Measurements from ENCODE around the gene ZNF324. TPM values are rescaled to one million over a fixed set of nuclear protein-coding genes. Genes with fewer than 3 reads are reported as not detected.

Gene ZNF324
- total and polyA plus RNA-seq, 9 of the 15 experiments (the other 6 are each of a cell fraction or from before 2014, with no cell fraction given), result 0.92 to 16.4 (median 5.3) TPM

DNA sequence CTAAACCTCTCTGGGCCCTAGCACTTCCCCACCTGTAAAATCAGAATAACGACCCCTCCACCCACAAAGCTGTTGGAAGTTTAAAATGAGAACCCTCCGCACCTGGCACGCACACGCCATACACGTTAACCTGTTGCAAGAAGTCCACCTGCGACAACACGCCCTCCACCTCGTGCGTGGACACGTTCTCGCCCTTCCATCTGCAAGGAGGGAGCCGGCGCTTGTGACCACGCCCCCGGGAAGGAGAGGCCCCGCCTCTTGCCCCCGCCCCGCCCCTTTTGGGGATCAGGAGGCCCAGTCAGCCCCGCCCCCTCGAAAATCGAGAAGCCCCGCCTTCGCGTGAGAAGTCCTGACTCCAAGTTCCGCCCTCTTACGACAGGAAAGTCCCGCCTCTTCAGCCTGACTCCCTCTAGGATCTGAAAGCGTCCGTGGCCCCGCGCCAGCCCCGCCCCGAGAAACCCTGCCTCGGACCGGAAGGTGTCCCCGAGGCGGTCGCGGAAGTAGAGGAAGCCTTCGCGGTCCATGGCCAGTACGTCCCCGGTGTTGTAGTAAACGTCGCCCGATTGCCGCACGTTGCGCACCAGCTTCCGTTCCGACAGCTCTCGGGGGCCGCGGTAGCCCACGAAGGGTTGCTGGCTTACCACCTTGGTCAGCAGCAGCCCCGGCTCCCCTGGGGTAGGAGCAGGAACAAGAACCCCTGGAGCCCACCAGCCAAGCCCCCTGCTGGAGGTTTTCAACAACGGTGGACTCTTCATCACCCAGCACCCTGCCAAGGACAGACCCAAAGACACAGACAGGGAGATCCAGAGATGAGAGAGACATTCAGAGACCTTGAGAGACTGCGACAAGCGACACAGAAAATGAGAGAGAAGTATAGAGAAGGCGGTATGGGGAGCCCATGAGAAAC lies 32.4 kb downstream of the ZNF324 start (continued):
- TF ChIP-seq, protein P1, sequence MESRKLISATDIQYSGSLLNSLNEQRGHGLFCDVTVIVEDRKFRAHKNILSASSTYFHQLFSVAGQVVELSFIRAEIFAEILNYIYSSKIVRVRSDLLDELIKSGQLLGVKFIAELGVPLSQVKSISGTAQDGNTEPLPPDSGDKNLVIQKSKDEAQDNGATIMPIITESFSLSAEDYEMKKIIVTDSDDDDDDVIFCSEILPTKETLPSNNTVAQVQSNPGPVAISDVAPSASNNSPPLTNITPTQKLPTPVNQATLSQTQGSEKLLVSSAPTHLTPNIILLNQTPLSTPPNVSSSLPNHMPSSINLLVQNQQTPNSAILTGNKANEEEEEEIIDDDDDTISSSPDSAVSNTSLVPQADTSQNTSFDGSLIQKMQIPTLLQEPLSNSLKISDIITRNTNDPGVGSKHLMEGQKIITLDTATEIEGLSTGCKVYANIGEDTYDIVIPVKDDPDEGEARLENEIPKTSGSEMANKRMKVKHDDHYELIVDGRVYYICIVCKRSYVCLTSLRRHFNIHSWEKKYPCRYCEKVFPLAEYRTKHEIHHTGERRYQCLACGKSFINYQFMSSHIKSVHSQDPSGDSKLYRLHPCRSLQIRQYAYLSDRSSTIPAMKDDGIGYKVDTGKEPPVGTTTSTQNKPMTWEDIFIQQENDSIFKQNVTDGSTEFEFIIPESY (CRISPR knock-in tag; IDR thresholded peaks at IDR 0.05), result peak; percentile 47
- TF ChIP-seq, protein P2, sequence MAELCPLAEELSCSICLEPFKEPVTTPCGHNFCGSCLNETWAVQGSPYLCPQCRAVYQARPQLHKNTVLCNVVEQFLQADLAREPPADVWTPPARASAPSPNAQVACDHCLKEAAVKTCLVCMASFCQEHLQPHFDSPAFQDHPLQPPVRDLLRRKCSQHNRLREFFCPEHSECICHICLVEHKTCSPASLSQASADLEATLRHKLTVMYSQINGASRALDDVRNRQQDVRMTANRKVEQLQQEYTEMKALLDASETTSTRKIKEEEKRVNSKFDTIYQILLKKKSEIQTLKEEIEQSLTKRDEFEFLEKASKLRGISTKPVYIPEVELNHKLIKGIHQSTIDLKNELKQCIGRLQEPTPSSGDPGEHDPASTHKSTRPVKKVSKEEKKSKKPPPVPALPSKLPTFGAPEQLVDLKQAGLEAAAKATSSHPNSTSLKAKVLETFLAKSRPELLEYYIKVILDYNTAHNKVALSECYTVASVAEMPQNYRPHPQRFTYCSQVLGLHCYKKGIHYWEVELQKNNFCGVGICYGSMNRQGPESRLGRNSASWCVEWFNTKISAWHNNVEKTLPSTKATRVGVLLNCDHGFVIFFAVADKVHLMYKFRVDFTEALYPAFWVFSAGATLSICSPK (IDR thresholded peaks at IDR 0.05; ENCODE audit: borderline replicate concordance), result peak; percentile 44; the same call in 1 of the 2 replicates
- TF ChIP-seq, protein P3, sequence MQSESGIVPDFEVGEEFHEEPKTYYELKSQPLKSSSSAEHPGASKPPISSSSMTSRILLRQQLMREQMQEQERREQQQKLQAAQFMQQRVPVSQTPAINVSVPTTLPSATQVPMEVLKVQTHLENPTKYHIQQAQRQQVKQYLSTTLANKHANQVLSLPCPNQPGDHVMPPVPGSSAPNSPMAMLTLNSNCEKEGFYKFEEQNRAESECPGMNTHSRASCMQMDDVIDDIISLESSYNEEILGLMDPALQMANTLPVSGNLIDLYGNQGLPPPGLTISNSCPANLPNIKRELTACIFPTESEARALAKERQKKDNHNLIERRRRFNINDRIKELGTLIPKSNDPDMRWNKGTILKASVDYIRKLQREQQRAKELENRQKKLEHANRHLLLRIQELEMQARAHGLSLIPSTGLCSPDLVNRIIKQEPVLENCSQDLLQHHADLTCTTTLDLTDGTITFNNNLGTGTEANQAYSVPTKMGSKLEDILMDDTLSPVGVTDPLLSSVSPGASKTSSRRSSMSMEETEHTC (IDR thresholded peaks at IDR 0.05), result no peak
- TF ChIP-seq NCOR1 (IDR thresholded peaks at IDR 0.05) (no peak), ZNF445 (CRISPR knock-in tag; IDR thresholded peaks at IDR 0.05; ENCODE audit: low read depth) (no peak), COPS2 (conservative IDR thresholded peaks at IDR 0.05) (no peak), HDAC1 (IDR thresholded peaks at IDR 0.05) (peak in 1 of 2 experiments; percentile 90; a peak in 2 of 4 replicates), TAF1 (IDR thresholded peaks at IDR 0.05; ENCODE audit: control insufficient read depth, extremely low read depth, insufficient read depth, low read length, severe bottlenecking) (peak; percentile 82), MEF2D (tag; conservative IDR thresholded peaks at IDR 0.05; ENCODE audit: low read depth) (no peak), MED1 (CRISPR knock-in tag; IDR thresholded peaks at IDR 0.05; ENCODE audit: borderline replicate concordance) (no peak), CBFA2T2 (conservative IDR thresholded peaks at IDR 0.05) (no peak), NCOA4 (IDR thresholded peaks at IDR 0.05; ENCODE audit: partially characterized antibody) (peak; percentile 67), SRF (CRISPR knock-in tag; IDR thresholded peaks at IDR 0.05) (peak in 1 of 2 experiments; percentile 77; a peak in 1 of 4 replicates), NR3C1 (CRISPR knock-in tag; IDR thresholded peaks at IDR 0.05) (no peak), ATF7 (IDR thresholded peaks at IDR 0.05) (peak; percentile 88), BRD9 (IDR thresholded peaks at IDR 0.05; ENCODE audit: low read depth, partially characterized antibody) (peak; percentile 68), HNRNPUL1 (IDR thresholded peaks at IDR 0.05; ENCODE audit: low read length) (no peak), CBX2 (IDR thresholded peaks at IDR 0.05; ENCODE audit: insufficient read depth, low read length, poor library complexity, severe bottlenecking) (no peak)
- TF ChIP-seq, protein P4, sequence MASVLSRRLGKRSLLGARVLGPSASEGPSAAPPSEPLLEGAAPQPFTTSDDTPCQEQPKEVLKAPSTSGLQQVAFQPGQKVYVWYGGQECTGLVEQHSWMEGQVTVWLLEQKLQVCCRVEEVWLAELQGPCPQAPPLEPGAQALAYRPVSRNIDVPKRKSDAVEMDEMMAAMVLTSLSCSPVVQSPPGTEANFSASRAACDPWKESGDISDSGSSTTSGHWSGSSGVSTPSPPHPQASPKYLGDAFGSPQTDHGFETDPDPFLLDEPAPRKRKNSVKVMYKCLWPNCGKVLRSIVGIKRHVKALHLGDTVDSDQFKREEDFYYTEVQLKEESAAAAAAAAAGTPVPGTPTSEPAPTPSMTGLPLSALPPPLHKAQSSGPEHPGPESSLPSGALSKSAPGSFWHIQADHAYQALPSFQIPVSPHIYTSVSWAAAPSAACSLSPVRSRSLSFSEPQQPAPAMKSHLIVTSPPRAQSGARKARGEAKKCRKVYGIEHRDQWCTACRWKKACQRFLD (CRISPR knock-in tag; IDR thresholded peaks at IDR 0.05), result no peak

Data from K562 (cell line).